ENCODE measurements around the gene SGSM2.

The SGSM2 gene

DNA sequence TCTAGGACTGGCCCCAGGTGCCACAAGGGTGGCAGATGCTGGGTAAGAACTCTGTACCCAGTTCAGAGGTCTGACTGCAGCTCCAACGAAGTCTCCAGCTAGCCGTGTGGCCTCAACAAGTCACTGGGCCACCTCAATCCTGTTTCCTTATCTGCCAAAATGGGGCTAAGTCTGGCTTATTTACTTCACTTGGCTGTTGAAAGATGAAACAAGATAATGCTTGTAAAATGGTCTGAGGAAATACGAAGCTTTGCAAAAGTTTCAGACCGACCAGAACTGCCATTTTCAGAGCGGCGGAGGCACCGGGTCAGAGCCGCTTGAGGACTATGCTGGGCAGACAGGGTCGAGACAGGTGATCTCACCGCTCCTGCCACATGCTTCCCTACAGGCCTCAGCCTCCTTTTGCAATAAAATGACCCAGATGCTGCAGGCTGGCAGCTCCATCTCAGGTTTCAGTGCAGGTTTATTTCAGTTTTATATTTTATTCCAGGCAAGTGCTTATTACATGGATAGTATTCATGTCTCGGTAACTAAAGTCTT is 46.4 kb downstream of the SGSM2 start:
- no peak overlapping the region for H3K4me3 ChIP-seq (replicated peaks; ENCODE audit: low read depth, low read length)
- DNase-seq (ENCODE audit: extremely low read depth, low read depth), result no peak
- no peak for TF ChIP-seq CTCF (IDR thresholded peaks at IDR 0.05; ENCODE audit: low read depth, low read length, missing control alignments)

DNA sequence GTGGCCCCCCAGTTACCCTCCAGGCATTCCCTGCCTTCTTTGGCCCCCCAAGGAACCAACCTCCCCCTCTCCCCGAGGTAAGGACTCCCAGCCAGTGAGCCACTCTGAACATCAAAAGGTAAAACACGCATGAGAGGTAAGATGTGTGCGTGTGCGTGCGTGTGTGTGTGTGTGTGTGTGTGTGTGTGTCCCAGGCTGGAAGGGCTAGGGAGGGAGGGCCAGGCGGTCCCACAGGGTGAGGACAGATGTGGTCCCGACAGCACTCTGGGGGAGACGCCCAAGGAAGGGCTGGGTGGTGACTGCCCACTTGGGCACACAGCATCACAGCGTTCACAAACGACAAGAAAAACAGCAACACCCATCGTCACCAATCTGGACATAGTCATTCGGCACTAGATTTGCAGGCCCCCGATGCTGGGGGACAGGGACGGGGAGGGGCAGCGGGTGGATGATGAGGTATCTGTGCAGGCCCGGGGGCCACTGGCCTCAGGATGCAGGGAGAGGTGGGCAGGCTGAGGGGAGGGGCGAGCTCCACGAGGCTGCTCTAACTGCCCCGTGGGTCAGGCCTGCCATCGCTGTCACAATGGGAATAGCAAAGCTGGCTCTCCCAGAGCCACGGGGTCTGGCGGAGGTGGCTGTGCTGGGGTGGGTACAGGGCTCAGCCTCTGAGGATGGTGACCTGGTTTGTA is 47.3 kb downstream of the SGSM2 start:
- TF ChIP-seq CTCF (IDR thresholded peaks at IDR 0.05; ENCODE audit: low read depth, low read length, missing control alignments), result no peak
- no peak overlapping the region for H3K4me3 ChIP-seq (replicated peaks; ENCODE audit: low read depth, low read length)
- no peak for DNase-seq (ENCODE audit: extremely low read depth, low read depth)

GRCh38 chr17:2385240-2386210 is 48.2 kb downstream of the SGSM2 start:
- H3K4me3 ChIP-seq (replicated peaks; ENCODE audit: low read depth, low read length), result no peak overlapping the region
- TF ChIP-seq CTCF (IDR thresholded peaks at IDR 0.05; ENCODE audit: low read depth, low read length, missing control alignments), result no peak
- DNase-seq (ENCODE audit: extremely low read depth, low read depth), result no peak

DNA sequence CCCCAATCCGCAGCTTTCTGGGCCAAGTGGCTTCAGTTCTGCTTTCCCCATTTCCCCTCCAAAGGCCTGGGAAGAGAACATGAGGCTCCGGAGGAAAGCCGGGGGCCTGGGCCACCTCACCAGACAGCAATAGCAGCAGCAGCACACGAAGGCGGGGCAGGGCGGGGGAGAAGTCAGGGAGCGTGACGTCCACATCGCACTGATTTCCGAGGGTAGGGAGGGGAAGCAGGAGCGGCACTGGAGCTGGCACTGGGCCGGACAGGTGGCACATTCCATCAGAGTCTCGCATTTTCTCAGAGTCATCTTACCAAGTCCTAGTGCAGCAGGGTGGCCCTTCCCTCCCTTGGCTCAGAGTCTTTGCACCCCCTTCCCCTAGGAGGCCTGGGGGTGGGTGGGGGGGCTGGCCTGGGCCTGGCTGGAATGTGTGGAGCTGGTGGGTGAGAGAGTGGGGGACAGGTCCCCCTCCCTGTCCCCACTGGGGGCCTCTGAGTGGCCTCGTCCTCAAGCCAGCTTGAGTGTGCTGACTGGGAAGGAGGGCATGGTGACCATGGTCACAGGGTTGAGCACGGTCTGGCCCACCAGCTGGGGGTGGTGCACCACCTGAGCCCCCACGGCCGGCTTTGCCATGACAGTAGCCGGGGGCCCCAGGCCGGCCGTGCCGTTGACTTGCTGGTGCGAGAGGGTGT is 49.2 kb downstream of the SGSM2 start:
- no peak overlapping the region for H3K4me3 ChIP-seq (replicated peaks; ENCODE audit: low read depth, low read length)
- no peak for TF ChIP-seq CTCF (IDR thresholded peaks at IDR 0.05; ENCODE audit: low read depth, low read length, missing control alignments)
- no peak for DNase-seq (ENCODE audit: extremely low read depth, low read depth)

- no peak for DNase-seq (ENCODE audit: extremely low read depth, low read depth)
- no peak overlapping the region for H3K4me3 ChIP-seq (replicated peaks; ENCODE audit: low read depth, low read length)
- no peak for TF ChIP-seq CTCF (IDR thresholded peaks at IDR 0.05; ENCODE audit: low read depth, low read length, missing control alignments)
These were observed 50.1 kb downstream of the SGSM2 start for GRCh38 chr17:2387086-2388019.
